CD4-positive, alpha-beta memory T cell (primary cell): ENCODE measurements around the gene ZNF215. TPM values are rescaled to one million over a fixed set of nuclear protein-coding genes. Genes with fewer than 3 reads are reported as not detected.

ENCODE experiments used
- CTCF ChIA-PET: fragments of 350-600 bp; sonication (Branson Sonifier 250); formaldehyde crosslinking; loops from one replicate; lab custom pipeline; 2021; ENCODE audit warnings: inconsistent platforms; ENCODE audit not compliant: partially characterized antibody; lab: Charles Lee
- POLR2A ChIA-PET: fragments of 350-600 bp; sonication (Branson Sonifier 250); formaldehyde crosslinking; loops from one replicate; lab custom pipeline; 2021; ENCODE audit not compliant: partially characterized antibody; lab: Charles Lee
- DNase-seq, 5 donors: peaks; one replicate each; pipeline versions ENCODE4 v3.0.0 to v3.0.0-alpha.2; 2020 to 2022; ENCODE audit warnings: mixed read lengths in 1 of 5
- H3K27ac ChIP-seq: one replicate; pipeline ENCODE4 v1.7.0; 2013; ENCODE audit warnings: low read depth, low read length
- H3K27me3 ChIP-seq: 2 replicates; pipeline ENCODE4 v1.7.0; 2013; ENCODE audit warnings: mild to moderate bottlenecking, low read length, moderate library complexity; ENCODE audit not compliant: insufficient read depth
- H3K36me3 ChIP-seq: 2 replicates; pipeline ENCODE4 v1.7.0; 2013; ENCODE audit warnings: mild to moderate bottlenecking, low read length, moderate library complexity; ENCODE audit not compliant: insufficient read depth
- H3K4me1 ChIP-seq: 2 replicates; pipeline ENCODE4 v1.7.0; 2013; ENCODE audit warnings: mild to moderate bottlenecking, low read length, moderate library complexity; ENCODE audit not compliant: insufficient read depth
- H3K4me3 ChIP-seq, 2 donors: one replicate each; pipeline ENCODE4 v1.7.0; 2013; ENCODE audit warnings: low read length in 2 of 2, mild to moderate bottlenecking in 1 of 2
- H3K9me3 ChIP-seq, 2 donors: one replicate each; pipeline ENCODE4 v1.7.0; 2013; ENCODE audit warnings: low read length in 2 of 2, control low read depth in 1 of 2; ENCODE audit not compliant: control insufficient read depth in 1 of 2
- H3K27ac Mint-ChIP-seq, 7 donors: one replicate each; pipeline ENCODE4 v1.8.0; 2020 to 2021; ENCODE audit warnings: mixed read lengths in 7 of 7, mild to moderate bottlenecking in 6 of 7, inconsistent platforms in 3 of 7, moderate library complexity in 3 of 7
- H3K27me3 Mint-ChIP-seq, 2 donors: one replicate each; pipeline ENCODE4 v1.8.0; 2020 to 2021; ENCODE audit warnings: mixed read lengths in 2 of 2
- H3K36me3 Mint-ChIP-seq, 2 donors: one replicate each; pipeline ENCODE4 v1.8.0; 2020 to 2021; ENCODE audit warnings: mixed read lengths in 2 of 2, inconsistent platforms in 1 of 2, mild to moderate bottlenecking in 1 of 2
- H3K4me1 Mint-ChIP-seq, 4 donors: one replicate each; pipeline ENCODE4 v1.8.0; 2020 to 2021; ENCODE audit warnings: mixed read lengths in 4 of 4, mild to moderate bottlenecking in 1 of 4
- H3K4me3 Mint-ChIP-seq, 8 donors: one replicate each; pipeline ENCODE4 v1.8.0; 2020 to 2021; ENCODE audit warnings: mixed read lengths in 8 of 8, mild to moderate bottlenecking in 7 of 8, moderate library complexity in 6 of 8, inconsistent platforms in 3 of 8
- H3K9me3 Mint-ChIP-seq, 8 donors: one replicate each; pipeline ENCODE4 v1.8.0; 2020 to 2021; ENCODE audit warnings: mixed read lengths in 8 of 8, mild to moderate bottlenecking in 5 of 8, inconsistent platforms in 3 of 8, moderate library complexity in 1 of 8
- intact Hi-C: fragments of 100-400 bp; cut with micrococcal nuclease; formaldehyde crosslinking; loops from one replicate; pipeline ENCODE4 v1.15.1; 2023
- polyA plus RNA-seq, 2 donors: library from polyadenylated mRNA; unstranded; fragments of 300-500 nt; fragmentation: Illumina TruSeq; gene quantifications; one replicate each; pipeline ENCODE4 v1.2.3, GENCODE V29; 2021
- total RNA-seq, 2 experiments: library from RNA; stranded (reverse); gene quantifications; one replicate each; pipeline ENCODE4 v1.2.3, GENCODE V29; 2021

The ZNF215 gene
- total and polyA plus RNA-seq, 4 experiments from 2014 or later = not detected

DNA sequence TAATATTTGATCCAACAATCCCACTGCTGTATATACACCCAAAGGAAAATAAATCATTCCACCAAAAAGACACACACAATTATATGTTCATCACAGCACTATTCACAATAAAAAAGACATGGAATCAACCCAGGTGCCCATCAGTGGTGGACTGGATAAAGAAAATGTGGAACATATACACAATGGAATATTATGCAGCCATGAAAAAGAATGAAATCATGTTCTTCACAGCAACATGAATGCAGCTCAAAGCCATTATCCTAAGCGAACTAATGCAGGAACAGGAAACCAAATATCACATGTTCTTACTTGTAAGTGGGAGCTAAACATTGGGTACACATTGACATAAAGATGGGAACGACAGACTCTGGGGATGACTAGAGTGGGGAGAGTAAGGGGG is 6.5 kb upstream of the ZNF215 start:
- H3K27ac Mint-ChIP-seq = no peak overlapping the region
- H3K4me3 Mint-ChIP-seq = no peak overlapping the region
- ChIA-PET POLR2A (no interaction called here), CTCF (no interaction called here)
- Histone ChIP-seq H3K4me3 (no peak overlapping the region), H3K27me3 (no peaks in the 10 kb centered on the region), H3K27ac (no peak overlapping the region), H3K4me1 (no peaks in the 10 kb centered on the region), H3K36me3 (no peaks in the 10 kb centered on the region), H3K9me3 (no peaks in the 10 kb centered on the region)
- H3K36me3 Mint-ChIP-seq = no peaks in the 10 kb centered on the region
- H3K27me3 Mint-ChIP-seq = peaks cover 19 to 21% of the 10 kb centered on the region in 2 donors
- no peaks in the 10 kb centered on the region for H3K4me1 Mint-ChIP-seq
- peaks cover 0 to 3% (median 0%) of the 10 kb centered on the region in 8 donors for H3K9me3 Mint-ChIP-seq
- DNase-seq = no peak
- intact Hi-C loops = no loop called here

GRCh38 chr11:6920702-6921101 is 5.5 kb upstream of the ZNF215 start, which contains the start of gene OR2D3:
OR2D3 (plus strand) TSS chr11:6921002; CDS start chr11:6921002, 0 bp downstream.
- Histone ChIP-seq H3K4me1 (no peaks in the 10 kb centered on the region), H3K27ac (no peak within 1 kb of the TSS), H3K27me3 (peaks cover 3% of the 10 kb centered on the region), H3K4me3 (no peak within 1 kb of the TSS), H3K9me3 (no peaks in the 10 kb centered on the region), H3K36me3 (no peaks in the 10 kb centered on the region)
- intact Hi-C loops = no loop called here
- CTCF ChIA-PET = no interaction called here
- POLR2A ChIA-PET = no interaction called here
- Mint-ChIP-seq H3K4me1 (peaks cover 0 to 2% (median 2%) of the 10 kb centered on the region in 4 donors), H3K4me3 (no peak within 1 kb of the TSS), H3K36me3 (no peaks in the 10 kb centered on the region), H3K9me3 (peaks cover 0 to 3% (median 0%) of the 10 kb centered on the region in 8 donors), H3K27me3 (peaks cover 23 to 25% of the 10 kb centered on the region in 2 donors), H3K27ac (peak within 1 kb of the TSS in 1 of 7 donors; percentile 45)
- no peak for DNase-seq

- H3K4me1 Mint-ChIP-seq = peaks cover 3 to 24% (median 16%) of the 10 kb centered on the region in 4 donors
- Histone ChIP-seq H3K27ac (no peak overlapping the region), H3K4me1 (peaks cover 18% of the 10 kb centered on the region), H3K4me3 (no peak overlapping the region), H3K36me3 (no peaks in the 10 kb centered on the region), H3K27me3 (peaks cover 18% of the 10 kb centered on the region), H3K9me3 (no peaks in the 10 kb centered on the region)
- H3K27me3 Mint-ChIP-seq = peaks cover 37 to 42% of the 10 kb centered on the region in 2 donors
- POLR2A ChIA-PET = no interaction called here
- H3K4me3 Mint-ChIP-seq = peak overlapping the region in 1 of 8 donors; percentile 22
- no peaks in the 10 kb centered on the region for H3K36me3 Mint-ChIP-seq
- H3K27ac Mint-ChIP-seq = no peak overlapping the region
- DNase-seq = no peak
- CTCF ChIA-PET = no interaction called here
- intact Hi-C loops = no loop called here
- H3K9me3 Mint-ChIP-seq = peaks cover 0 to 3% (median 0%) of the 10 kb centered on the region in 8 donors
These were observed 1.1 kb upstream of the ZNF215 start for GRCh38 chr11:6925007-6925577.

DNA sequence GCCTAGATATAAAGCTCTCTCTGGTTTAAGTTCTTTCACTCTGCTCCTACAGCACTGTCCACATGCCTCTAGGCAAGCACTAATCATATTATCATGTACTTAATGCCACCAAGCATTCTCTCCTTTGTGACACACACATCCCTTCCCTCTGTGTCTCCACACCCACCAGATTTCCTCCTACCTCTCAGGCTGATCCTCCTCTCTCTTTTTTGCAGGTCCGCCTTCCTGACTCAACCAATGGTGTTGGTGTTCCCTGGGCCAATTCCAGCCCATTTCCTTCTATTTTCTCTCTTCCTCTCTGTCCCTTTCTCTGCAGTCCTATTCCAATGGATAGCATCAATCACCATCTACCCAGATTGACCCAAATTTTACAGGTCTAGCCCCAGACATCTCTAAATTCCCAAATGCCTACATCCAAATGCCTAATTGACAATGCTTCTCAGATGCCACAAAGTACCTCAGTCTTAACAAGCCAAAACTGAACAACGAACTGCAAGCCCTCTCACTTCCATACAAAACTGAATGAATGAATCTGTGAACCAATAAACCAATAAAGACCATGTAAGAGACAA is 504 bp upstream of the ZNF215 start:
- Histone ChIP-seq H3K4me3 (peak overlapping the region in 1 of 2 donors; percentile 13), H3K4me1 (peaks cover 18% of the 10 kb centered on the region), H3K27me3 (peaks cover 18% of the 10 kb centered on the region), H3K9me3 (no peaks in the 10 kb centered on the region), H3K36me3 (no peaks in the 10 kb centered on the region), H3K27ac (no peak overlapping the region)
- H3K36me3 Mint-ChIP-seq = no peaks in the 10 kb centered on the region
- peaks cover 3 to 24% (median 16%) of the 10 kb centered on the region in 4 donors for H3K4me1 Mint-ChIP-seq
- DNase-seq = no peak
- peak overlapping the region in 1 of 7 donors; percentile 1 for H3K27ac Mint-ChIP-seq
- POLR2A ChIA-PET = interaction anchor here (0.7 kb wide), 1 partner anchor 1584 kb away, joined by 3 read pairs; no protein-coding TSS in a partner anchor
- peaks cover 40 to 47% of the 10 kb centered on the region in 2 donors for H3K27me3 Mint-ChIP-seq
- peak overlapping the region; percentile 27 to 86 (median 74) for H3K4me3 Mint-ChIP-seq
- peaks cover 0 to 5% (median 0%) of the 10 kb centered on the region in 8 donors for H3K9me3 Mint-ChIP-seq
- intact Hi-C loops = no loop called here
- CTCF ChIA-PET = no interaction called here

- DNase-seq = no peak
- Mint-ChIP-seq H3K27ac (no peak overlapping the region), H3K27me3 (peaks cover 33 to 47% of the 10 kb centered on the region in 2 donors), H3K36me3 (no peaks in the 10 kb centered on the region), H3K4me3 (peak overlapping the region in 6 of 8 donors; percentile 39 to 86 (median 58)), H3K4me1 (peaks cover 3 to 24% (median 16%) of the 10 kb centered on the region in 4 donors), H3K9me3 (peaks cover 0 to 5% (median 0%) of the 10 kb centered on the region in 8 donors)
- peak overlapping the region in 1 of 2 donors; percentile 13 for H3K4me3 ChIP-seq
- peaks cover 18% of the 10 kb centered on the region for H3K27me3 ChIP-seq
- no peaks in the 10 kb centered on the region for H3K36me3 ChIP-seq
- POLR2A ChIA-PET = no interaction called here
- H3K4me1 ChIP-seq = peaks cover 18% of the 10 kb centered on the region
- CTCF ChIA-PET = no interaction called here
- H3K27ac ChIP-seq = no peak overlapping the region
- H3K9me3 ChIP-seq = no peaks in the 10 kb centered on the region
- intact Hi-C loops = no loop called here
These were observed 898 bp downstream of the ZNF215 start for GRCh38 chr11:6927030-6927617.

GRCh38 chr11:6928916-6929315 is 2.7 kb downstream of the ZNF215 start:
- H3K9me3 ChIP-seq = no peaks in the 10 kb centered on the region
- intact Hi-C loops = no loop called here
- Mint-ChIP-seq H3K27ac (no peak overlapping the region), H3K36me3 (no peaks in the 10 kb centered on the region), H3K4me3 (no peak overlapping the region), H3K4me1 (peaks cover 3 to 24% (median 16%) of the 10 kb centered on the region in 4 donors), H3K27me3 (peaks cover 35 to 50% of the 10 kb centered on the region in 2 donors), H3K9me3 (peaks cover 0 to 5% (median 0%) of the 10 kb centered on the region in 8 donors)
- H3K4me1 ChIP-seq = peaks cover 18% of the 10 kb centered on the region
- DNase-seq = no peak
- no peak overlapping the region for H3K27ac ChIP-seq
- CTCF ChIA-PET = no interaction called here
- no peak overlapping the region for H3K4me3 ChIP-seq
- POLR2A ChIA-PET = no interaction called here
- peaks cover 18% of the 10 kb centered on the region for H3K27me3 ChIP-seq
- no peaks in the 10 kb centered on the region for H3K36me3 ChIP-seq

DNA sequence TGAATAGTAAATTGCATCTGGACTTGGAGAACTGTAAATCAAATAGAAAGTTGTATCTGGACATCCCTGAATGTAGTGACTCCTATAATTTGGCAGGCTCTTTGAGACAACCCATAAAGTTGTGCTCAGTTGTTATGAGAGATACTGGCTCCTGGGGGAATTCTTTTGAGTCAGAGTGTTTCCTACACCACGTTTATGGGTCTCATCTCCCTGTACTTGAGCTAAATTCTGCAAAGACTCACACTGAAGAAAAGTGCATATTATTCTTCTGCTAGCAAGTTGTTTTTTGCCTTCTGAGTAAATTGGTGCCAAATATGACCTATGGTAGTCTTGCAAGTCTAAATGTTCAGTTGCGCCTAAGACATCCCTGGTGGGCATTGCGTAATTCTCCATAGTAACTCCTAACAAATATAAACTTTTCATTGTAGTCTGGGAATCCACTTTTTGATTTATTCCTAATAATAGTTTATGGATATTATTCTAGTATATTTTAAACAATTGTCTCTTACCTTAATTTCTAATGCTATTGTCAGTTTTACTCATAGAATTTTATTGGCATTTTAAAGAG is 5.0 kb downstream of the ZNF215 start:
- Histone ChIP-seq H3K4me3 (no peak overlapping the region), H3K27ac (no peak overlapping the region), H3K9me3 (no peaks in the 10 kb centered on the region), H3K36me3 (no peaks in the 10 kb centered on the region), H3K27me3 (peaks cover 10% of the 10 kb centered on the region), H3K4me1 (peaks cover 15% of the 10 kb centered on the region)
- H3K27me3 Mint-ChIP-seq = peaks cover 27 to 36% of the 10 kb centered on the region in 2 donors
- H3K4me3 Mint-ChIP-seq = no peak overlapping the region
- CTCF ChIA-PET = no interaction called here
- no peak overlapping the region for H3K27ac Mint-ChIP-seq
- intact Hi-C loops = no loop called here
- DNase-seq = no peak
- H3K9me3 Mint-ChIP-seq = peaks cover 0 to 5% (median 0%) of the 10 kb centered on the region in 8 donors
- no peaks in the 10 kb centered on the region for H3K36me3 Mint-ChIP-seq
- POLR2A ChIA-PET = no interaction called here
- H3K4me1 Mint-ChIP-seq = peaks cover 3 to 17% (median 10%) of the 10 kb centered on the region in 4 donors
